Measurements from ENCODE around the gene ISG20L2.
A peak's percentile ranks its signal among the peaks of the same experiment; 100 is the strongest.

The ISG20L2 gene

DNA sequence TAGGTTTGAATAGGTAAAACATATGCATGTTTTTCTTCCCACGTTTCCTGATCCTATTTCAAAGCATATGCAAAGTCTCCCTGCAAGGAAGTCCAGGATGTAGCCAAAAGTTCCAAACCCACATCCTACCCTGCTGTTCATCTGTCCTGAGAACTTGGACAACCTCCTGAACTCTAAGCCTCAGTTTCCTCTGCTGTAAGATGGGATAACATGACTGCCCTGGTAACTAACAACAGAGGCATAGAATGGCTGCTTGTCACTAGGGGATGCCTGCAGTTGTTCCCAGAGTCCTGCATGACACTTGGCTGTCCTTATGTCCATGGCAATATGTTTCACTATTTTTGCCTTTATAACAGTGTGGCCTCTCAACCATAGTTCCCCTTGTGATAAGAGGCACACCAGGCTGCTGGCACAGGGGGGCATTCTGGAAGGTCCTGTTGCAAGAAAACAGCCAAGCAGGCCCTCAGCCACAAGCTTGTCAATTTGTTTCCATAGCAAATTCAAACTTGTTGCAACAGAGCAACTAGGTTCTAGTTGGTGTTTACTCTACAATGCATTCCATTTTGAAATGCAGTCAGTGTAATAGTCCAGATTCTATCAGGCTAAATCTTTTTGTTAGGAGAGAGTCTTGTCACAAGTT is 24.4 kb upstream of the ISG20L2 start:
- no peak for DNase-seq

- DNase-seq, result peak; percentile 99
Measured at GRCh38 chr1:156751757-156752481, 23.4 kb upstream of the ISG20L2 start.

DNA sequence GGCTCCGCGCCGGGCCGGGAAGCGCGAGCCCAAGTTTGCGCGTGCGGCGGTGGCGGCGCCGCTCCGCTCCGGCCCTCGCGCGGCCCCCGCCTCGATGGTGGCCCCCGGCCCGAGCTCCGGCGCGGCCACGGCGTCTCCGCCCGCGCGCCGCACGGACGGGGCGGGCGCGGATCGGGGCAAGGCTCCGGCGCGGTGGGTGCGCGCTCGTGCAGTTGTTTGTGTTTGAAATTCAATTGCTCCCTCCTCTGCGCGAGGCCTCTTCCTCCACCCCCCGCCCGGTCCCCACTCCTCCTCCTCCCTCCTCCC is 22.8 kb upstream of the ISG20L2 start, which contains the start of gene HDGF:
Gene HDGF, minus strand, starts transcription at position 225 of the 306 bp plus-strand sequence. CDS start 246 bp downstream, outside the sequence.
- no peak for DNase-seq

GRCh38 chr1:156750711-156751450 is 22.3 kb upstream of the ISG20L2 start:
- peak; percentile 81 for DNase-seq

GRCh38 chr1:156750191-156750672 is 21.7 kb upstream of the ISG20L2 start:
- peak; percentile 95 for DNase-seq

- DNase-seq, result no peak
Measured at GRCh38 chr1:156749419-156750118, 21.0 kb upstream of the ISG20L2 start.

DNA sequence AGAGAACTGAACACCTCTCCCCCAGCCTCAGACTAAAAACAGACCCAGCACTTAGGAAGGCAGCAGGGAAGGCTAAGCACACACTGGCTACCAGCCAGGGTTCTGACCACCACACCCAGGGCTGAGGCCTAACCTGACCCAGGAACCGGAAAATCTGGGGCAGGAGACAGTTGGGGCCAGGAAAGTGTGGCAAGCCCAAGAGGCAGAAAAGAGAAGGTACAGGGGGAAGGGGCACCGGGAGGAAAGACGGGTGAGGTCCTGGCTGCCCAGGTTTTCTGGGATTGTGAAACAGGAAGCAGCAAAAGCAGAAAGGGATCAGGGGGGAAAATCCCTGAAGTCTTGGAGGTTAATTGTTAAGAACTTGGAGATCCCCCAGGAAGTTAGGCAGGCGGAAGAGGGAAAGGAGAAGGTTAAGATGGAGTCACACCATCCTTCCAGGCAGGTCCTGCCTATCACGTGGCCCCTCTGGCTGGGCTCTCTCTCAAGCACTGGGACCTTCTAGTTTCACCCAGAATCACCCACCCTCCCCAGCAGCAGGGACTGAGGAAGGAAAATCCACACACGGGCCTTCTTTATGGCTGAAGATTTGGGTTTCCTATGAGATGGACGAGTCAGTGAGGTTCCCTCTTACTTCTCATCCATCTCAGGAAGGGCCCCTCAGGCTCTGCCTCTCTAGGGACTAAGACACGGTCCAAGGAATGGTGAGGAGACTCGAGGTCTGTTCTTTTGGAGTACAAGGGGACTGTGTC is 20.3 kb upstream of the ISG20L2 start:
- DNase-seq, result peak; percentile 65

DNA sequence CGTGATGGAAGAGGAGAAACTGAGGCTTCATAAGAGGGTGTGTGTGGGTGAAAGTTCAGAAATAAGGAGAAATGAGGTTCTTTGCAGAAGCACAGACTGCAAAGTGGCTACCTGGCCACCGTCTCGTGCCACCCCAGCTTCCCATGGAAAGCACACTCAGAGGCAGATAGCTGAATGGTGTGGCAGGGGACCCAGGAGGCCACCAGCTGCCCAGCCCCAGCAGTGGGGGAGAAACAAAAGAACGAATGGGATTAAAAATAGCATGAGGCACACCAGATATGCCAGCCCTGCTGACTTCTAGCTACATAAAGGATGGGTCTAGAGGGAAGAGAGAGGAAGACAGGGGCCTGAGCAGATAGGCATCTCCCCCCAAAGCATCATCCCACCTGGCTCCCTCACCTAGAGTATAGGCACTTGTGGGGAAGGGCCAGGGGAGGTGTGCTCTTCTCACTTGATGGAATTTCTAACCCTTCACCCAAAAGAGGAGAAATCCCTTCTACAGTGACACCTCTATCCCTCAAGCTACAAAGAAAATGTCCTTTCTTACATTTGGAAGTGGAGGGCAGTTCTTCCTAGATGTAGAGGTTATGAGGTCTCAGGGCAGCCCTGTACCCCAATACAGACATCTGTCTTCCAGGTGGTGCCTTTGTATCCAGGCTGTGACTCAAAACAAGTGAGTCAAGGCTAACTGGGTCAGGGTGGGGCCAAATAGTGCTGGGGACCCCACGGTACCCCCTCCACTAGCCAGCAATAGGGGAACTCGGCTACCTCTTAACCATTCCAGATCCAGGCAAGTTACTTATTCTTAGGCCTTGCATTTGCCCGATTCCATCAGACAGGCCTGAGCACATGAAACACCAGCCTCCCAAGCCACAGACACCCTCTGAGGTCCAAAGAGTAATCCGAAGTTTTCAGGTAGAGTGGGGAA is 19.4 kb upstream of the ISG20L2 start:
- peak; percentile 65 for DNase-seq

DNA sequence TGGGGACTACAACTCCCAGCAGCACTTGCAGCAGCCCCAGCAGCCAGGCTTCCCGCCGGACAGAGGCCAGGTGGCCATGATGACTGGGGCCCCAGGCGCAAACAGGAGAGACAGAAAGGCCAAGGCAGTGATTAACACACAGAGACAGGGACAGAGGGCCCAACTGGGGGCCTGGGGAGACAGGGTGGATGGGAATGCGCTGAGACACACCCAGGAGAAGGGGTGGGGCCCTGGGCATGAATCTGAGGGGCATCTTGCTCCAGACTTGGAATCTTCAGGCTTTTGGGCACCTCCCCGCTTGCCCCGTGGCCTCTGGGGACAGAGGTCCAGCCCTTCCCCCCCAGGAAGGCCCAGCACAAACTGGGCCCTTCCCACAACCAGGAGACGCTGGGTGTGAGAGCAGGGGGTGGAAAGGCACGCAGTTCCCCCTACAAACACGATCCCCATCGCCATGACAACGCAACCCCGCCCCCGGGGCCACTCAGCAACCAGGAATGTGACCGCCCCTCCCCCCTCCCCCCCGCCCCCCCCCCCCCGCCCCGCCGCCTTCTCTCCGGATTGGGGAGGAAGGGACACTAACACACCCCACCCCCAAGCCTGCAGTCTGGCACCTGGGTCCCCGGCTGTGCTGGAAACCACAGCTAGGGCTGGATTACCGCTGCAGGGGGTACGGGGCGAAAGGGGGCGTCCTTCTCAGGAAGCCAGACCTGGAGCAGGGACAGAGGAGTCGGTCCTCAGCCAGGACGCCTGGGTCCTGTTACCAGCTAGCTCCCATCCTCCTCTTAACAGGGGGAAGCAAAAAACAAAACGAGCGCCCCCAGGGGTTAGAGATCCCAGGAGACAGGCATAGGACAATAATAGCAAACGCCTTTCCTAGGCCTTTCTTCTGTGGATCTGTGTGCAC is 18.4 kb upstream of the ISG20L2 start:
- DNase-seq, result peak; percentile 96

DNA sequence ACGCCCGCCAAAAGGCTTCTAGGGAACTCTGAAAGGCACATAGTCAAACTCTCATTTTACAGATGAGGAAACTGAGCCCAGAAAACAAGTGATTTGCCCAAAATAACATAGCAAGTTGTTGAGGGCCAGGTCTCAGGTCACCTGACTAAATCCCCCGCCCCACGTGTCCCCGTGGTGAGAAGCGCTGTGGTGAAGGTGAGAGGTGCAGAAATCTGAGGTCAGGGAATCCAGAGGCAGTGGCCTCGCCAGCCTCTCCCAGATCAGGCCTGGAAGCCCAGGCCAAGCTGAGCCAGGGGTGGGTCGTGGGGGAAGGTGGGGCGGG is 17.8 kb upstream of the ISG20L2 start:
- DNase-seq, result no peak

GRCh38 chr1:156745881-156746280 is 17.3 kb upstream of the ISG20L2 start:
- no peak for DNase-seq

DNA sequence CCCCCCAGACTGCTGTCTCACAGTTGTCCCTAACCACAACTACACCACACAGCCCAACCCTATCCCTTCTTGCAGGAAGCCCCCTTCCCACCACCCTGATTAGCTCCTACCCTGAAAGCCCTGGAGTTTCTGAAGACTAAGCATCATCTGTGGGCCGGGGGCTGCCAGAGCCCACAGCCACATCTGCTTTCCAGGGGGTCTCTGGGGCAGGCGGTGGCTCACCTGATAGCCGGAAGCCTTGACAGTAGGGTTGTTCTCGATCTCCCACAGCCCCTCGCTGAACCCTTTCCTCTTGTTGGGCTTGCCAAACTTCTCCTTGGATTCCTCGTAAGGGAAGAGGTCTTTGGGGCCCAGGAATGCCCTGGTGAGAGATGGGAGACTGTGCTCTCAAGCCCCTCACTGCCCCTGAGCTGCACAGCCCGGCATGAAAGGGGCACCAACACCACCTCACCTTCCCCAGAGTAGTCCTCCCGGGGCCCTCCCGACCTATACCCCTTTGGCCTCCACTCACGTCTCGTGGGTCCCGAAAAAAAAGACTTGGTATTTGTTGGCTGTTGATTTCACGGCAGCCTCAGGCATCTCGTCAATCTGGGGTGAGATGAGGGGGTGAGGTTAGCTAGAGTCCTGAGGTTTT is 16.3 kb upstream of the ISG20L2 start:
- no peak for DNase-seq

DNA sequence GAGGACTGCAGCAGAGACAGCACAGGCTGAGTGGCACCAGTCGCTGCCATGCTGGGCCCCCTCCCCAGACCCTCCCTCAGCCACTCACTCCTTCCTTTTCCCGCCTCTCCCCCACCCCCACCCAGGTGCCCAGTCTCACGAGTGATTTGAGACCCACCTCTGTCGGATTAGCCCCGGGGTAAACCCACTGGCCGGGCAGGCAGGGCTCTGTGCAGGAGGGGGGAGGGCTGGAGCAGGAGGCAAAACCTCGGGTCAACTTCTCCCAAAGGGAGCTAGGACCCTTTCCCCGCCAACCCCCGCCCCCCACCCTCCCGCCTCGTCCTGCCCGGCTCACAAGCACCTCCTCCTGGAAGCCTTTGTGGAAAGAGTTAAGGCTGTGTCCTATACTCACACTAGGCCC is 15.8 kb upstream of the ISG20L2 start:
- DNase-seq, result no peak

- DNase-seq, result no peak
Measured at GRCh38 chr1:156743367-156744302, 15.1 kb upstream of the ISG20L2 start.

- no peak for DNase-seq
Measured at GRCh38 chr1:156742801-156743200, 14.2 kb upstream of the ISG20L2 start.

DNA sequence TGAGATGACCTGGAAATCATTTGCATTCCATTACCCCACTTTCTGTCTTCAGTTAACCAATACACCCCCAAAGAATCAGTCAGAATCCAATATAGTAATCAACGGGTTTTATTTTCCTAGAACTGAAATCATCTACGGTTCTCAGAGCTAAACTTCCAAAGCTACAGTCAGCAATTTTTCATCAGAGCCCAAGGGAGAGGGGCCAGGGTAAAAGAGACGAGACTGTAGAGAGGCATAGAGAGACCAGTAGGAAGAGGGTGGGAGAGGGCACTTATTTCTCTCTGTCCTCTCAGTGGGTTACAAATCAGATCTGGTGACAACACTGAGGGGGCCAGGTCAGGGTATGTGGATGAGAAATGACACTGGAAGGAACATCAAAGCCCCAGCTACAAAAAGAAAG is 13.5 kb upstream of the ISG20L2 start:
- DNase-seq, result no peak

- no peak for DNase-seq
Measured at GRCh38 chr1:156741481-156741983, 13.0 kb upstream of the ISG20L2 start.

- peak; percentile 100 for DNase-seq
Measured at GRCh38 chr1:156740741-156741480, 12.3 kb upstream of the ISG20L2 start, which contains the start of gene MRPL24. Gene MRPL24, minus strand, starts transcription at chr1:156741088. Its CDS starts 2,384 bp downstream, at chr1:156738704.

Measured in NCI-H69 (cell line).